CD4-positive, alpha-beta memory T cell (primary cell): Measurements from ENCODE around the gene ROBO1. TPM values are rescaled to one million over a fixed set of nuclear protein-coding genes. Genes with fewer than 3 reads are reported as not detected.
"Not testable (repeated sequence)": the region's sequence is repeated elsewhere in the genome, so short reads cannot be mapped to it uniquely, and the experiment has no call there.

ENCODE experiments used
- CTCF ChIA-PET: fragments of 350-600 bp; sonication (Branson Sonifier 250); formaldehyde crosslinking; loops from one replicate; lab custom pipeline; 2021; ENCODE audit warnings: inconsistent platforms; ENCODE audit not compliant: partially characterized antibody; lab: Charles Lee
- POLR2A ChIA-PET: fragments of 350-600 bp; sonication (Branson Sonifier 250); formaldehyde crosslinking; loops from one replicate; lab custom pipeline; 2021; ENCODE audit not compliant: partially characterized antibody; lab: Charles Lee
- DNase-seq, 5 donors: peaks; one replicate each; pipeline versions ENCODE4 v3.0.0 to v3.0.0-alpha.2; 2020 to 2022; ENCODE audit warnings: mixed read lengths in 1 of 5
- H3K27ac ChIP-seq: one replicate; pipeline ENCODE4 v1.7.0; 2013; ENCODE audit warnings: low read depth, low read length
- H3K27me3 ChIP-seq: 2 replicates; pipeline ENCODE4 v1.7.0; 2013; ENCODE audit warnings: mild to moderate bottlenecking, low read length, moderate library complexity; ENCODE audit not compliant: insufficient read depth
- H3K36me3 ChIP-seq: 2 replicates; pipeline ENCODE4 v1.7.0; 2013; ENCODE audit warnings: mild to moderate bottlenecking, low read length, moderate library complexity; ENCODE audit not compliant: insufficient read depth
- H3K4me1 ChIP-seq: 2 replicates; pipeline ENCODE4 v1.7.0; 2013; ENCODE audit warnings: mild to moderate bottlenecking, low read length, moderate library complexity; ENCODE audit not compliant: insufficient read depth
- H3K4me3 ChIP-seq, 2 donors: one replicate each; pipeline ENCODE4 v1.7.0; 2013; ENCODE audit warnings: low read length in 2 of 2, mild to moderate bottlenecking in 1 of 2
- H3K9me3 ChIP-seq, 2 donors: one replicate each; pipeline ENCODE4 v1.7.0; 2013; ENCODE audit warnings: low read length in 2 of 2, control low read depth in 1 of 2; ENCODE audit not compliant: control insufficient read depth in 1 of 2
- H3K27ac Mint-ChIP-seq, 7 donors: one replicate each; pipeline ENCODE4 v1.8.0; 2020 to 2021; ENCODE audit warnings: mixed read lengths in 7 of 7, mild to moderate bottlenecking in 6 of 7, inconsistent platforms in 3 of 7, moderate library complexity in 3 of 7
- H3K27me3 Mint-ChIP-seq, 2 donors: one replicate each; pipeline ENCODE4 v1.8.0; 2020 to 2021; ENCODE audit warnings: mixed read lengths in 2 of 2
- H3K36me3 Mint-ChIP-seq, 2 donors: one replicate each; pipeline ENCODE4 v1.8.0; 2020 to 2021; ENCODE audit warnings: mixed read lengths in 2 of 2, inconsistent platforms in 1 of 2, mild to moderate bottlenecking in 1 of 2
- H3K4me1 Mint-ChIP-seq, 4 donors: one replicate each; pipeline ENCODE4 v1.8.0; 2020 to 2021; ENCODE audit warnings: mixed read lengths in 4 of 4, mild to moderate bottlenecking in 1 of 4
- H3K4me3 Mint-ChIP-seq, 8 donors: one replicate each; pipeline ENCODE4 v1.8.0; 2020 to 2021; ENCODE audit warnings: mixed read lengths in 8 of 8, mild to moderate bottlenecking in 7 of 8, moderate library complexity in 6 of 8, inconsistent platforms in 3 of 8
- H3K9me3 Mint-ChIP-seq, 8 donors: one replicate each; pipeline ENCODE4 v1.8.0; 2020 to 2021; ENCODE audit warnings: mixed read lengths in 8 of 8, mild to moderate bottlenecking in 5 of 8, inconsistent platforms in 3 of 8, moderate library complexity in 1 of 8
- intact Hi-C: fragments of 100-400 bp; cut with micrococcal nuclease; formaldehyde crosslinking; loops from one replicate; pipeline ENCODE4 v1.15.1; 2023
- polyA plus RNA-seq, 2 donors: library from polyadenylated mRNA; unstranded; fragments of 300-500 nt; fragmentation: Illumina TruSeq; gene quantifications; one replicate each; pipeline ENCODE4 v1.2.3, GENCODE V29; 2021
- total RNA-seq, 2 experiments: library from RNA; stranded (reverse); gene quantifications; one replicate each; pipeline ENCODE4 v1.2.3, GENCODE V29; 2021

The ROBO1 gene
- total and polyA plus RNA-seq, 4 experiments from 2014 or later = not detected

DNA sequence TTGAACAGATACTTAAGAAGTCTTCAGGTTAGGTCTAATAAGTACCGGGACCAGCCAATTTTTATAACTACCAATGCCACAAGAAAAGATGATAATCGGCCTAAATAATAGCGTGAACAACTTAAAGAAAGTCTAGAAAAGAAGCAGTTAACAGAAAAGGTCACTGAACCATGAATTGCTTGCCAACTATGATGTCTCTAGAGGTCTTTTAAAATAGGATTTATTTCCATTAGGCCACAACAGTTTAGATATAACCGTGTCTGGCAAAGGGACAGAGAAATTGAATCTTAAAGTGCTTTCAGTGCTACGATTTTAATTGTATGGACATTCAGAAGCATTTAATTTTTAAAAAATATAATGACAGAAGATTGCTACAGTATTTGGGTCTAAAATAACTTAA lies 1070.4 kb downstream of the ROBO1 start:
- intact Hi-C loops = no loop called here
- Histone ChIP-seq H3K4me1 (no peaks in the 10 kb centered on the region), H3K27ac (no peak overlapping the region), H3K36me3 (no peaks in the 10 kb centered on the region), H3K9me3 (no peaks in the 10 kb centered on the region), H3K27me3 (no peaks in the 10 kb centered on the region), H3K4me3 (no peak overlapping the region)
- ChIA-PET POLR2A (no interaction called here), CTCF (no interaction called here)
- Mint-ChIP-seq H3K4me3 (no peak overlapping the region), H3K27me3 (no peaks in the 10 kb centered on the region), H3K9me3 (peaks cover 0 to 11% (median 2%) of the 10 kb centered on the region in 8 donors), H3K36me3 (no peaks in the 10 kb centered on the region), H3K27ac (no peak overlapping the region), H3K4me1 (no peaks in the 10 kb centered on the region)
- DNase-seq = no peak

DNA sequence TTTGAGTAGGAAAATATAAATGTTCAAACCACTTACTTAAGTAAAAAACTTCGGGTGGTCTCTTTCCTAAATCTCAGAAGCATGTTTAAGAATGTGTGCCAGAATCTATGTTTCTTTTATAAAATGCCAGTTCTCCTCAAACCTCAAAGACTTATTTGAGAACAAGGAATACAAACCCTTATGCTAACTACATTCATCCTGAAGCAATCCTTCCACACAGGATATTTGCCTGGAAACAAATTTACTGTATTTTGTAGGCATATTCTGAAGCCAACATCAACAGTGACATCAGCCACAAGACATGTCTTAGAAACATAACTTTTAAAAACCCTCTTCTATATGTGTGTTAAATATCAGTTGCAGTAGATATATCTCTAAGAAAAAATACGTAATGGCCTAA lies 1077.0 kb downstream of the ROBO1 start:
- POLR2A ChIA-PET = no interaction called here
- Mint-ChIP-seq H3K27ac (no peak overlapping the region), H3K4me1 (no peaks in the 10 kb centered on the region), H3K9me3 (peaks cover 0 to 4% (median 0%) of the 10 kb centered on the region in 8 donors), H3K27me3 (no peaks in the 10 kb centered on the region), H3K36me3 (no peaks in the 10 kb centered on the region), H3K4me3 (no peak overlapping the region)
- intact Hi-C loops = no loop called here
- H3K4me1 ChIP-seq = no peaks in the 10 kb centered on the region
- no peak overlapping the region for H3K27ac ChIP-seq
- H3K9me3 ChIP-seq = no peaks in the 10 kb centered on the region
- no peak overlapping the region for H3K4me3 ChIP-seq
- DNase-seq = no peak
- no peaks in the 10 kb centered on the region for H3K36me3 ChIP-seq
- no peaks in the 10 kb centered on the region for H3K27me3 ChIP-seq
- CTCF ChIA-PET = no interaction called here

DNA sequence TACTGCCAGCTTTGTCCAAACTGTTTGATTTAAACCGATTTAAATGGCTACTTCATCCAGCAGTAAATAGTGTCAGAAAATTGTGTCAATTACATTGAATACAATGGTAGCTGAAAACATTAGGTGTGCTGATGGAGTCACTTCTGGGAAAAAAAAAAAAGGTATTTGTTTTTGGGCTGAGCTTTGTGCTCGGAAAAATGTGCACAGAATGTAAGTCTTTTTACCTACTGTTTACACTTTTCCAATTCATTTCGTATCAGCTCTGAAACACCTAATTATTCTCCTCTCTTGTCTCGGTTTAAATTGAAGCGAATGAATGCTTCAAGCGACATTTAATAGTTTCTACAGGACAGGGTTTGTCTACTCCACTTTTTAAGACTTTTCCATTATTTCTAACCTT lies 1078.4 kb downstream of the ROBO1 start:
- intact Hi-C loops = no loop called here
- ChIA-PET POLR2A (no interaction called here), CTCF (no interaction called here)
- Mint-ChIP-seq H3K36me3 (no peaks in the 10 kb centered on the region), H3K4me3 (no peak overlapping the region), H3K27ac (no peak overlapping the region), H3K27me3 (no peaks in the 10 kb centered on the region), H3K4me1 (no peaks in the 10 kb centered on the region), H3K9me3 (peaks cover 0 to 4% (median under 1%) of the 10 kb centered on the region in 8 donors)
- no peaks in the 10 kb centered on the region for H3K4me1 ChIP-seq
- no peaks in the 10 kb centered on the region for H3K36me3 ChIP-seq
- H3K27me3 ChIP-seq = no peaks in the 10 kb centered on the region
- H3K9me3 ChIP-seq = no peaks in the 10 kb centered on the region
- DNase-seq = no peak
- no peak overlapping the region for H3K27ac ChIP-seq
- no peak overlapping the region for H3K4me3 ChIP-seq

DNA sequence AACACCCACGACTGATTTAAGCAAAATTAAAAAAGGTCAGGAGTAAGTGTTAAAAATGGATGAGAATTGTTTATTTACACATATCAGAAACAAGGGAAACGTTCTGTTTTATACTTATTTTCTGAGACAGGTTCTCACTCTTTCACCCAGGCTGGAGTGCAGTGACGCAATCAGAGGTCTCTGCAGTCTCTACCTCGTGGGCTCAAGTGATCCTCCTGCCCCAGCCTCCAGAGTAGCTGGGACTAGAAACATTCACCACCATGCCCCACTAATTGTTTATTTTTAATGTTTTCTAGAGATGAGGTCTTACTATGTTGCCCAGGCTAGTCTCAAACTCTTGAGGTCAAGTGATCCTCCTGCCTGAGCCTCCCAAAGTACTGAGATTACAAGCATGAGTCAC lies 1080.3 kb downstream of the ROBO1 start:
- no peak overlapping the region for H3K27ac Mint-ChIP-seq
- H3K36me3 Mint-ChIP-seq = no peaks in the 10 kb centered on the region
- POLR2A ChIA-PET = no interaction called here
- H3K27me3 Mint-ChIP-seq = no peaks in the 10 kb centered on the region
- H3K4me1 Mint-ChIP-seq = no peaks in the 10 kb centered on the region
- no peaks in the 10 kb centered on the region for H3K27me3 ChIP-seq
- CTCF ChIA-PET = no interaction called here
- H3K4me3 ChIP-seq = no peak overlapping the region
- H3K9me3 ChIP-seq = no peaks in the 10 kb centered on the region
- DNase-seq = no peak
- no peaks in the 10 kb centered on the region for H3K36me3 ChIP-seq
- H3K4me3 Mint-ChIP-seq = no peak overlapping the region
- intact Hi-C loops = no loop called here
- no peak overlapping the region for H3K27ac ChIP-seq
- peaks cover 0 to 4% (median 2%) of the 10 kb centered on the region in 8 donors for H3K9me3 Mint-ChIP-seq
- H3K4me1 ChIP-seq = no peaks in the 10 kb centered on the region

DNA sequence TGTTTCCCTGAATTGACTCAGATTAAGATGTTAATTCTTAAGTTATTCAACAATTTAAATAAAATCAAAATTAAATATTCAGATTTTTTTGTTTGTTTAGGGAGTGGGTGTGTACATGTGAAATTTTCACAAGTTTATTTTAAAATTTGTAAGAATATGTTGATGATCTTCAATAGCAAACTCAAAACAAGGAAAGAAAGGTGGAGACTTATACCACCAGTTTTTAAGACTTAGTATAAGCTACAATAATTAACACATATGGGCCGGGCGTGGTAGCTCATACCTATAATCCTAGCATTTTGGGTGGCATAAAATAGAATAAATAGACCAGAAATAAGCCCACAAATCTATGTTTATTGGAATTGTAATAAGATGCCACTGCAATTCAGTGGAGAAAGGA lies 1084.5 kb downstream of the ROBO1 start:
- Histone ChIP-seq H3K27me3 (no peaks in the 10 kb centered on the region), H3K36me3 (no peaks in the 10 kb centered on the region), H3K4me1 (no peaks in the 10 kb centered on the region), H3K27ac (no peak overlapping the region), H3K4me3 (no peak overlapping the region), H3K9me3 (no peaks in the 10 kb centered on the region)
- DNase-seq = no peak
- H3K27me3 Mint-ChIP-seq = no peaks in the 10 kb centered on the region
- POLR2A ChIA-PET = no interaction called here
- no peaks in the 10 kb centered on the region for H3K4me1 Mint-ChIP-seq
- no peak overlapping the region for H3K27ac Mint-ChIP-seq
- no peak overlapping the region for H3K4me3 Mint-ChIP-seq
- CTCF ChIA-PET = no interaction called here
- intact Hi-C loops = no loop called here
- peaks cover 0 to 7% (median 3%) of the 10 kb centered on the region in 8 donors for H3K9me3 Mint-ChIP-seq
- no peaks in the 10 kb centered on the region for H3K36me3 Mint-ChIP-seq

DNA sequence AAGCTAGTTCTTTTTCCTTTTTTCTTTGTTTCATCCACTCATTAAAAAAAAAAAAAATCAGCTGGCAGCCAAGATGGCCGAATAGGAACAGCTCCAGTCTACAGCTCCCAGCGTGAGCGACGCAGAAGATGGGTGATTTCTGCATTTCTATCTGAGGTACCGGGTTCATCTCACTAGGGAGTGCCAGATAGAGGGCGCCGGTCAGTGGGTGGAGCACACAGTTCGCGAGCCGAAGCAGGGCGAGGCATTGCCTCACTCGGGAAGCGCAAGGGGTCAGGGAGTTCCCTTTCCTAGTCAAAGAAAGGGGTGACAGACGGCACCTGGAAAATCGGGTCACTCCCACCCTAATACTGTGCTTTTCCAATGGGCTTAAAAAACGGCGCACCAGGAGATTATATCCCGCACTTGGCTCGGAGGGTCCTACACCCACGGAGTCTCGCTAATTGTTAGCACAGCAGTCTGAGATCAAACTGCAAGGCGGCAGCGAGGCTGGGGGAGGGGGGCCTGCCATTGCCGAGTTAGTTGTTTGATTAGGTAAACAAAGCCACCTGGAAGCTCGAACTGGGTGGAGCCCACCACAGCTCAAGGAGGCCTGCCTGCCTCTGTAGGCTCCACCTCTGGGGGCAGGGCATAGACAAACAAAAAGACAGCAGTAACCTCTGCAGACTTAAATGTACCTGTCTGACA lies 1092.5 kb downstream of the ROBO1 start:
- DNase-seq, H3K27ac ChIP-seq, H3K36me3 Mint-ChIP-seq, intact Hi-C loops, H3K4me1 ChIP-seq, H3K4me3 Mint-ChIP-seq, H3K9me3 Mint-ChIP-seq, H3K36me3 ChIP-seq, H3K27me3 ChIP-seq, H3K4me3 ChIP-seq, H3K27ac Mint-ChIP-seq, POLR2A ChIA-PET, H3K9me3 ChIP-seq, H3K4me1 Mint-ChIP-seq, H3K27me3 Mint-ChIP-seq: not testable (repeated sequence)
- CTCF ChIA-PET = interaction anchor here (0.8 kb wide), 1 partner anchor 9 kb away, joined by 3 read pairs; no protein-coding TSS in a partner anchor

DNA sequence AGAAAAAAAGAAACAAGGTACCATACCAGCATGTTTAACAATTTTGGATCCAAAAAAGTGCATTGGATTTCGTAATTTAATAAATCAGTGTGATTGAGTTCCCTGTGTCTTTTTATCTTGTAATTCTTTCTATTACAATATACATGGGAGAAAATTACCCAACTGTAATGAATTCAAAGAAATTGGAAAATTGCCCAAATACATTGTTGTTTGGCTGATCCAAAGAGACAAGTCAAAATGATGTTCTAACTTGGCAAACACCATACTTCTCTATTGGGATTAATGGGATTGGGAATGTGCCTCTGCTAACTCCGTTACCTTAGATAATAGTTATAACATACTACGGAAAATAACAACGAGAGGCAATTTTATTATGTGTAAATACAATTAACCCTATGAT lies 1097.1 kb downstream of the ROBO1 start:
- ChIA-PET POLR2A (no interaction called here), CTCF (no interaction called here)
- H3K4me3 ChIP-seq = no peak overlapping the region
- Mint-ChIP-seq H3K27ac (no peak overlapping the region), H3K27me3 (no peaks in the 10 kb centered on the region), H3K4me3 (no peak overlapping the region), H3K4me1 (no peaks in the 10 kb centered on the region), H3K9me3 (peaks cover 0 to 5% (median 1%) of the 10 kb centered on the region in 8 donors), H3K36me3 (no peaks in the 10 kb centered on the region)
- intact Hi-C loops = no loop called here
- no peak for DNase-seq
- no peaks in the 10 kb centered on the region for H3K27me3 ChIP-seq
- no peaks in the 10 kb centered on the region for H3K9me3 ChIP-seq
- H3K4me1 ChIP-seq = no peaks in the 10 kb centered on the region
- no peaks in the 10 kb centered on the region for H3K36me3 ChIP-seq
- no peak overlapping the region for H3K27ac ChIP-seq
